Activated CD4-positive, alpha-beta T cell treated with anti-CD3 and anti-CD28 coated beads, Interleukin-2, amount 50 U/mL, for 1 hour (primary cell): ENCODE measurements around the gene PPP1R3G.

ENCODE experiments used
- DNase-seq: peaks from one replicate; pipeline ENCODE4 v3.0.0-alpha.2; 2020

PPP1R3G gene

GRCh38 chr6:5073992-5074391, 11.1 kb upstream of the PPP1R3G start:
- no peak for DNase-seq

DNA sequence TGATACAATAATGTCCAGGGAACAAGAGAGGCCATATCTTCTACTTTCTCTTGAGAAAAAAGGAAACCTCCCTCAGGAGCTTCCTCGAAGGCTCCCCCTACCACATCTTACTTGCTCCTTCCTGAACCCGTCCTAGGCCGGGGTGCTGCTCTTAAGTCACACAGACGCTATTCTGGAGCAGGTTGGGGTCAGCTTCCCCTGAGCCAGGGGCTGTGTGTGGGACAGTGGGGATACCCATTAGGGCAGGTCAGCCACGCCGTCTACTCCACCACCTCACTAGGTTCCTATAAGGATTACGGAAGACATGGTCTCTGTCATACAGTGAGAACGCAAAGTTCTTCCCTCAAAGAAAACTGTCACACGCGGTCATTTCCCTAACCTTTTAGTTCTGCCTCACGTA, 8.2 kb upstream of the PPP1R3G start:
- DNase-seq, result no peak

GRCh38 chr6:5078121-5078669, 6.9 kb upstream of the PPP1R3G start:
- no peak for DNase-seq

GRCh38 chr6:5079692-5080091, 5.4 kb upstream of the PPP1R3G start:
- no peak for DNase-seq

- no peak for DNase-seq
These were observed 4.6 kb upstream of the PPP1R3G start for GRCh38 chr6:5080574-5080973.

DNA sequence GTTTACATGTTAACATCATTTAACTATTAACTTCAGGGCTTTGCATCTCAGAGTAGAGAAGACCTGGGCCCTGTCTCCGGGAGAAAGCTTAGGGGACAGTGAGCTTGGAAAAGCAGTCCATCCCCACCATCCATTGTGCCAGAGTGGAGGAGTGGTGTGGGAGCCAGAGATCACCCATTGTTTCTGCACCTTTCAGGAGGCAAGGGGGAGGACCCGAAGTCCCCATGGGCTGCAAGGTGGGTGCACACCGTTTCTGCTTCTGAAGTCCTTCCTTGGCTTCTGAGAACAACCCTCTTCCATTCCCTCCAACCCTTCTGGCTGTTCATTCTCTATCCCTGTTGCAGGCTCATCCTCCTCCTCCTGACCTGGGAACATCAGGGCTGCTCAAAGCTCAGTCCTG, 4.0 kb upstream of the PPP1R3G start:
- no peak for DNase-seq

DNA sequence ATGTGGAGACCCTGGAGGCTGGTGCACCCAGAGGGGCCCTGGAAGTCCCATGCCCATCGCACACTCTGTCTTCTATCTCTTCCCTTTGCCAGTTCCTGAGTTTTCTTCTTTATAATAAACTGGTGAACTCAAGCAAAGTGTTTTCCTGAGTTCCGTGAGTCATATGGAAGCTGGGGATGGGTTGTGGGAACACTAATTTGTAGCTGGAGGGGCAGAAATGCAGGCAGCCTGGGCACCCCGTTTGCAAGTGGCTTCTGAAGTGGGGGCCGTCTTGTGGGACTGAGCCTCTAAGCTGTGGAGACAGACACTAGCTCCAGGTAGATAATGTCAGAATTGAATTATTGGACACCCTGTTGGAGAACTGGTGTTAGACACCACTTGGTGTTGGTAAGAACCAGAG, 3.2 kb upstream of the PPP1R3G start:
- DNase-seq, result no peak

DNA sequence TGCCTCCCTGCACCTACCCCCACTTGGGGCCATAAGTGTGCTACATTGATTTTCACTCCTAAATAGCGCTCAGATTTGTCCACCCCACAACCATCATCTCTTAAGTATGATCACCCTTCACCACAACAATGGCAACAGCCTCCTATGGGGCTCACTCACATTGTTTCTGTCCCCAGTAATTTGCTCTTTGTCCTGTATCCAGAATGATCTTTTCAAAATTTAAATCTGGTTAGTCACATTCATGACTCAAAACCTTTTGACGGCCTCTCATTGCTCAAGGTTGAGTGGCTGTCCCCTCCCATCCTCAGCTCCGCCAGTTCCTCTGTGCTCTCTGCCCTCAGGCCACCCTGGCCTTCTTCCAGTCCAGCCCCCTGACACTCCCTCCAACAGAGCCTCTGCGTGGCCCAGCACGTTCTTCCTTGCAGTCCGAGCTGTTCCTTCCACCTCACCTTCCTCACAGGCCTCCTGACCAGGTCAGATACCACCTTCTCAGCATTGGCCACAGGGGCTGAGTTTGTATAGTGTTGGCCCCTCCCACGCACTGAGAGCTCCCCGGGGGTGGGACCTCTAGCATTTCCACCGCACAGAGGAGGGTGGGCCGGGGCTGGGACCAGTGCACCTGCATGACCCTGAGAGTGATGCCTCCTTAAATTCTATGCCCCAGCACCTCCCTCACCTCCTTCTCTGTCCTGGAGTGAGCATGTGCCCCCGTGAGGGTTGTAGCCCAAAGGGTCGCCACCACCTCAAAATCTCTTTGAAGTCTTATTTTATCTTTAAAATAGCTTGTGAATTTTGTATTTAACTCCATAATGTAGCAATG, 2.4 kb upstream of the PPP1R3G start:
- no peak for DNase-seq

DNA sequence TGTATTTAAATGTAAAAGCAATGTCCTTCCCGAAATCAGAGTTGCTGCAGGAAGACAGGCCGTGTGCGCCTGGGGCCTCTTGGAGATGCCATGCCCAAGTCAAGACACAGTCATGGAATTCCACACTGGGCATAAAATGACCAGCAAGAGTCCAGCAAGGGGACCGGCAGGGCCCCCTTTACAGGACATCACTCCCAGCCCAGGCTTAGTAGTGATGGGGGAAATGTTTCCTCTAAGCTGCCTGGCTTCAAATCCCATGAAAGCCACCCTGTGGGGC, 1.9 kb upstream of the PPP1R3G start:
- DNase-seq, result no peak

DNA sequence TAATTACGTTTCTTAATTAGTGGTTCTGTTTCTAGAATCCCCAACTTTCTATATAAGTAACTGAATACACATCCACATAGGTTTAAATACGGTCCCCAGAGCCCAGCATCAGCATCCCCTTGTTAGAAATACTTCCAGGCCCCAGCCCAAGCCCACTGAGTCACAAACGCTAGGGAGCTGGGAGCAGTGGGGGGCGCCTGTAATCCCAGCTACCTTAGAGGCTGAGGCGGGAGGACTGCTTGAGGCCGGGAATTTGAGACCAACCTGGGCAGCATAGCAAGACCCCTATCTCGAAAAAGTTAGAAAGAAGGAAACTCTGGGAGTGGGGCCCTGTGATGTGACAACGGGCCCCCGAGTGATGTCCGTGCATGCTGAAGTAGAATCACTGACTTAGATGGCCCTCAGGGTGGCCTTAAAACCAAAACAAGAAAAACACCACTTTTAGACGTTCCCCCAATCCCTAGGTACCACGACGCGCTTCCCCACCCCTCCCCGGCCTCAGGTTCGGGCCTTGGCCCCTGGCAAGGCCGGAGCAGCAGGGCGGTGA, 1.3 kb upstream of the PPP1R3G start:
- DNase-seq, result no peak

DNA sequence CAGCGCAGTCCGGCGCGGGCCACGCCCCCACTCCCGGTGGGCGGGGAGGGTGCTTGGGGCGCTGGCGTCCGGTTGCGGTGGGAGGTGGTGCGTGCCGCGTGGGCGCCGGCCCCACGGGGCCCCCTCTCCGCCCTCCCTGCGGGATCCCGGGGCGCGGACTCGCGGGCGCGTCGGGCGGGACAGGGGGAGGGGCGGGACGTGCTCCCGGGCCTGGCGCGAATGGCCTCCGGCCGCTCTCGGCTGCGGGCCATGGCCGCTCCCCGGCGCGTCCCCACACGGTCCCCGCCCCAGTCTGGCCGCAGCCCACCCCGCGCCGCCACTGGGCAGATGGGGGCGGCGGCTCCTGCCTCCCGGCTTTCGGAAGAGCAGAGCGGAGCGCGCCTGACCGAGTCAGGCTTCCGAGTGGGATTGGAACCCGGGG, 771 bp upstream of the PPP1R3G start:
- no peak for DNase-seq

DNA sequence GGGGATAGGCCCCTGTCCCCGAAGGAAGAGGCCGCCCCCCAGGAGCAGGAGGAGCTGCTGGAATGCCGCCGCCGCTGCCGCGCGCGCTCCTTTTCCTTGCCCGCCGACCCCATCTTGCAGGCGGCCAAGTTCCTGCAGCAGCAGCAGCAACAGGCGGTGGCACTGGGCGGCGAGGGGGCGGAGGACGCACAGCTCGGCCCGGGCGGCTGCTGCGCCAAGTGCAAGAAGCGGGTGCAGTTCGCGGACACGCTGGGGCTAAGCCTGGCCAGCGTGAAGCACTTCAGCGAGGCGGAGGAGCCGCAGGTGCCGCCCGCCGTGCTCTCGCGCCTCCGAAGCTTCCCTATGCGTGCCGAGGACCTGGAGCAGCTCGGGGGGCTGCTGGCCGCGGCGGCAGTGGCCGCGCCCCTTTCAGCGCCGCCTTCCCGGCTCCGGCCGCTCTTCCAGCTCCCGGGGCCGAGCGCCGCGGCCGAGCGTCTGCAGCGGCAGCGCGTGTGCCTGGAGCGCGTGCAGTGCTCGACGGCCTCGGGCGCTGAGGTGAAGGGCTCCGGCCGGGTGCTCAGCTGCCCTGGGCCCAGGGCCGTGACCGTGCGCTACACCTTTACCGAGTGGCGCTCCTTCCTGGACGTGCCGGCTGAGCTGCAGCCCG, 630 bp downstream of the PPP1R3G start:
- DNase-seq, result no peak

DNA sequence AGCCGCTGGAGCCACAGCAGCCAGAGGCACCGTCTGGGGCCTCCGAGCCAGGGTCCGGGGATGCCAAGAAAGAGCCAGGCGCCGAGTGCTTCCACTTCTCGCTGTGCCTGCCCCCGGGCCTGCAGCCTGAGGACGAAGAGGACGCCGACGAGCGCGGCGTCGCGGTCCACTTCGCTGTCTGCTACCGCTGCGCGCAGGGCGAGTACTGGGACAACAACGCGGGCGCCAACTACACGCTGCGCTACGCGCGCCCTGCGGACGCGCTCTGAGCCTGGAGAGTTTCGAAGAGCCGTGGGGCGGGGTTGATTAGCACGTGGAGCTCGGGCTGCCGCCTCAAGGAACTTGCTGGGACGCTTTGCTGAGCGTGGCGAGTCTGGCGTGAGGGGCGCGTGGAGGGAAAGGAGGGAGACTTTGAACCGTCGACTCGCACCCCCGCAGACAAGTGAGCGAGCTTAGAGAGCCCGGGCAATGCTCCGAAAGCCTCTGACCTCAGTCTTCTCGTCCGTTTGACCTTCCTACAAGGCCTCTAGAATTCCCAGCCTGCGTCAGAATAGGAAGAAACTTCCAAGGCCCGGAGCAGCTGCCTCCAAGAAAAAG, 1.3 kb downstream of the PPP1R3G start:
- DNase-seq, result no peak

DNA sequence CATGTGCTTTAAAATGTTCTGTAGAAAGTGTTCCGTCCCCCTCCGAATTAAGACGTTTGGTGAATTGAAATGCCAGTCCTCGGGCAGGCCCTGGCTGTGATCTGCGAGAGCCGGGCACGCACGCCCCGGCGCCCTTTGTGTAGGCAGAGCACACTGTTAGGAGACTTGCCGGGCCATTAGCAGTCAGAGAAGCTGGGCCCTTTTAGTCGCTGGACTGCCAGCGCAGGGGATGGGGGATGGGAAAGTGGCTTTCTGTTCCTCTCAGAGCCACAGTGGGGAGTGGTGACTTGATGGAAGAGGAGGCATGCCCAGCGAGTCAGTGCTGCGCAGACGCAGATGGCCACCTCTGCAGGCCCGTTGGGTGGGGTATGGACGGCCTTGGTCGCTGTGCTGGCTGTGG, 2.2 kb downstream of the PPP1R3G start:
- DNase-seq, result no peak

- no peak for DNase-seq
These were observed 3.6 kb downstream of the PPP1R3G start for GRCh38 chr6:5088780-5089179.

DNA sequence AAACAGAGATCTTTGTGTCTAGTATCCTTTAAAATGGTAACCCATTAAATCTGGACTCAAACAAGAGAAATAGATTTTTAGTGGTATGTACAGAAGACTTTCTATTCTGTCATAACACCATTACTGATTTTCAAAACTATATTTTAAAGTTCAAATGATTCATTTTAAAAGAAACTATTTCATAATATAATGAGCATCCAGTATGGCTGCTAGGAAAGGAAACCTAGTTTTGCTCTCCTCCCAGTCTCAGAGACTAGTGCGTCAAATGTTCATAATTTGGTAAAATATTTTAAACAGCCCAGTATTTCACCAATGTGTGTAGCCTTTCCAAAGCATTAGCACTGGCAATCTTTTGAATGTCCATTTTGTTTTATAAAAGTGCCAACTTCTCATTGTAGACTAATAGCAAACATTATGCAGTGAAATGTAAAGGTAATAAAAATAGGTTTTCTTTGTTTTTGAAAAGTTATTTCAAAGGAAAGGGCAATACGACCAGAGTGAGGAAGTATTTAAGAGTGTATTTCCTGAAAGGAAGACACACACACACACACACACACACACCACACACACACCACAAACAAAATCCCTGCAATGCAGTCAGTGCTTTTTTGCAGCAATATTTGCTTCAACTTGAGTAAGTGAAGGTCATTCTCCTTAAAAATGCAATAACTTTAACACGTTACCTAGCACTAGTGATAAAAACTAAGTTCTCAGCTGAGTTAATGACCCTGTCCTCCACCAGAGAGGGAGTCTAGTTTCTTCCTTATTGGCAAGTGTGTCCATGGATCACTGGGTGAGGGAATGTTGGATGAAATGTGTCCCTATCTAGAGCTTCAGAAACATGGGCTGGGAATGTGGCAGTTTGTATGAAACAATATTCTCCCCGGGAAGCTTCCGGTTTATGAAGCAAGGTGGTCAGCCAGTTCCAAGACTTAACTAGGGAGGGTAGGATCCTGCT, 4.6 kb downstream of the PPP1R3G start:
- no peak for DNase-seq

DNA sequence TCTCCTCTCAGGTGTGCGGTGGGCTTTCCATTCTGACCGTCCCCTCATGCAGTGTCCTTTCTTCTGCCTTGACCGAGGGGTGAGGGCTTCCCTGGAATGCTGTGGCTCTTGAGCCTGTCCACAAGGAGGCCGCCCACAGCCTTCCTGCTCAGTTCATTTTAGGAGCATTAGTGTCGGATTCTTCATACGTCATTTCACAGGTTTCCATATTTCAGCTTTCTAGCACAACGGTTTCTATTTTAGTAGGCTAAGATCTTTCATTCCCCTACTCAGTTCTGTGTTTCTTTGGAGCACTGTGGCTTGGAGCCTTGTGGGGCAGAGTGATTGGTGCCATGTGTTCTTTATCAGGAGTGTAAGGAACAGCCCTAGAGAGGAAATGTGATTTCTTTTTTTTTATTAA, 5.5 kb downstream of the PPP1R3G start:
- DNase-seq, result no peak

GRCh38 chr6:5091210-5092069, 6.3 kb downstream of the PPP1R3G start:
- DNase-seq, result no peak

- no peak for DNase-seq
These were observed 8.3 kb downstream of the PPP1R3G start for GRCh38 chr6:5093231-5094015.

- no peak for DNase-seq
These were observed 9.2 kb downstream of the PPP1R3G start for GRCh38 chr6:5094327-5094726.

- no peak for DNase-seq
These were observed 10.1 kb downstream of the PPP1R3G start for GRCh38 chr6:5095236-5095635.
